GM12874 (cell line): ENCODE measurements around the gene USP32.

ENCODE experiments used
- TF ChIP-seq, protein P1 (sequence below): IDR thresholded peaks from 2 replicates; pipeline ENCODE4 v1.5.1; 2011; ENCODE audit warnings: low read depth, mild to moderate bottlenecking, control low read depth, low read length, moderate library complexity; ENCODE audit not compliant: insufficient read depth

USP32 gene

DNA sequence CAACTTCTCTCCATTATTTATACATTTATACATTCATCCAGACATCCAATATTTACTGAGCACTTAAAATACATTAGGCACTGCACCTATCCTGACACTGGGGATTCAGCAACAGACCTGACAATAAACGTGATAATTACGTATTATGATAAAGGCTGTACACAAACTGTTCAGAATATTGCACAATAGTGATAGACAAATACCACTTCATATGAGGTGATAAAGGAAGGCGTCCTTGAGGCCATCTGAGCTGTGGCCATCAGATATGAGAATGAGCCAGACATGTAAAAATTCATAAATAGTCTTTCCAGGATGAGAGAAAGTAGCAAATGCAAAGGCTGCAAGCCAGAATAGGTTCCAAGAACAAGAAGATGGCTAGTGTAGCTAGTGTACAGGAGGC, 8.6 kb downstream of the USP32 start:
- TF ChIP-seq, protein P1, sequence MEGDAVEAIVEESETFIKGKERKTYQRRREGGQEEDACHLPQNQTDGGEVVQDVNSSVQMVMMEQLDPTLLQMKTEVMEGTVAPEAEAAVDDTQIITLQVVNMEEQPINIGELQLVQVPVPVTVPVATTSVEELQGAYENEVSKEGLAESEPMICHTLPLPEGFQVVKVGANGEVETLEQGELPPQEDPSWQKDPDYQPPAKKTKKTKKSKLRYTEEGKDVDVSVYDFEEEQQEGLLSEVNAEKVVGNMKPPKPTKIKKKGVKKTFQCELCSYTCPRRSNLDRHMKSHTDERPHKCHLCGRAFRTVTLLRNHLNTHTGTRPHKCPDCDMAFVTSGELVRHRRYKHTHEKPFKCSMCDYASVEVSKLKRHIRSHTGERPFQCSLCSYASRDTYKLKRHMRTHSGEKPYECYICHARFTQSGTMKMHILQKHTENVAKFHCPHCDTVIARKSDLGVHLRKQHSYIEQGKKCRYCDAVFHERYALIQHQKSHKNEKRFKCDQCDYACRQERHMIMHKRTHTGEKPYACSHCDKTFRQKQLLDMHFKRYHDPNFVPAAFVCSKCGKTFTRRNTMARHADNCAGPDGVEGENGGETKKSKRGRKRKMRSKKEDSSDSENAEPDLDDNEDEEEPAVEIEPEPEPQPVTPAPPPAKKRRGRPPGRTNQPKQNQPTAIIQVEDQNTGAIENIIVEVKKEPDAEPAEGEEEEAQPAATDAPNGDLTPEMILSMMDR, result no peak

DNA sequence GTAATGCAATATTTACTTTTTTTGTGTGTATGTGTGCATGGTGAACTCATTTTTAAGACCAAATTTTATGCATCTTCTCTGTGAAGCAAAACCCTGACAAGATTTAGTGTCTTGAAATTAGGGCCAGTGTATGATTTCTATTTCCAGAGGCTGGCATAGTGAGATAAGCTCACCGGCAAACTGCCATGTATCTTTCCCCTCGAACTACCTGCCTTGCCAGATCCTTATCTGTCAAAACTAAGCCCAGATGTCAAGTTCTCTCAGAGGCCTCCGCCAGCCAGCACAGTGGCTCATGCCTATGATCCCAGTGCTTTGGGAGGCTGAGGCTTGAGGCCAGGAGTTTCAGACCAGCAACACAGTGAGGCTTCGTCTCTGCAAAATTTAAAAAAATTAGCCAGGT, 10.0 kb downstream of the USP32 start:
- TF ChIP-seq, protein P1, result no peak

DNA sequence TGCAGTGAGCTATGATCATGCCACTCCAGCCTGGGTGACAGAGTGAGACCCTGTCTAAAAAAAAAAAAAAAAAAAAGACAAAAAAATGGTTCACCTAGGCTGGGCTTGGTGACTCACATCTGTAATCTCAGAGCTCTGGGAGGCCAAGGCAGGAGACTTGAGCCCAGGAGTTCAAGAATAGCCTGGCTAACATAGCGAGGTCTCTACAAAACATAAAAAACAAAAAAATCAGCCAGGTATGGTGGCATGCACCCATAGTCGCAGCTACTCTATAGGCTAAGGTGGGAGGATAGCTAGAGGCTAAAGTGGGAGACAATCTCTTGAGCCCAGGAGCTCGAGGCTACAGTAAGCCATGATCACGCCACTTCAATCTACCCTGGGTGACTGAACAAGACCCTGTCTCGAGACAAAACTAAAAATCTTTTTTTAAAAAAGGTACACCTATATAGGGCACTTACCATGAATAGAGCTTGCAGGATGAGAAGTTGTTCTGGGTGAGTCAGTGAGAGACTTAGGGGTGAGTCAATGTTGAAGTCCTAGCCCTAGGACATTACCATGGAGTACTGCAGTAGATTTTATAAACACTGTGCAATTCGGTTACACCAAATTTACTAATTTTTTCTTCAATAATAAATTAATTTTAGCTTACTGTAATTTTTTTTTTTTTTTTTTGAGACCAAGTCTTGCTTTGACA, 19.0 kb downstream of the USP32 start:
- TF ChIP-seq, protein P1, result no peak

DNA sequence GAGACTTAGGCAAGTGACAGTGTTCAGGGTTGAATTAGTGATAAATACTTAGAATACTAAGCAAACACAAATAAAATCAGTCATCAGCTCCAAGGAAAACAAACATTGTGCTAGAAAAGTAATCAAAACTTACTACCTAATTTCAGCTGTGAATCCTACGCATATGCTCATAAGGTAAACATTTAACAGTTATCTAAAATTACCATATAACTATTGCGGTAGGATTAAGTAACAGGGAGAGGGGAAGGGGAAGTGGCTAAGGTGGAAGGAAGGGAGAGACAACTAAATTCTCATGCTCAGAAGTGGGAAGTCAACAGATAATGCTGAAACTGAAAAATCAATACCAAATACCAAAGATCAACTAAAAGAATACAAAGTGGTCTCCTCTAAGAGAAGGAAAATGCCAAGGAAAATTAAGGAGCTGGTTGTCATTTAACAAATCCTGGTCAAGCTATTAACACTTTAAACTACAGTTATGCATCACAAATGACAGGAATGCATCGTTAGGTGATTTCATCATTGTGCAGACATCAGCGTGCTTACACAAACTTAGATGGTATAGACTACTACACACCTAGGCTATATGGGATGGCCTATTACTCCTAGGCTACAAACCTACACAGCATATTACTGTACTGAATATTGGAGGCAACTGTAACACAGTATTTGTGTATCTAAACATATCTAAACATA, 20.0 kb downstream of the USP32 start:
- TF ChIP-seq, protein P1, result no peak

DNA sequence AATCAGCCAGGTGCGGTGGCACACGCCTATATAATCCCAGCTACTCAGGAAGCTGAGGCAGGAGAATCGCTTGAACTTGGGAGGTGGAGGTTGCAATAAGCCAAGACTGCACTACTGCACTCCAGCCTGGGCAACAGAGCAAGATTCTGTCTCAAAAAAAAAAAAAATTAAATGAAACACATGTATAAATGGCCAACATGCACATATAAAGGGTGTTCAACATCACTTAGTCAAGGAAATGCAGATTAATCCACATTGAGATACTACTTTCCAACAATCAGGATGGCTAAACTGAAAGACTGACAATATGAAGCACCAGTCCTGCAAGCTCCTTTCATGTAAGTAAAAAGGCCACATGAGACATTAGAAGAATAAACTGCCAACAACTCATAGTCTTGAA, 20.5 kb downstream of the USP32 start:
- TF ChIP-seq, protein P1, result no peak

DNA sequence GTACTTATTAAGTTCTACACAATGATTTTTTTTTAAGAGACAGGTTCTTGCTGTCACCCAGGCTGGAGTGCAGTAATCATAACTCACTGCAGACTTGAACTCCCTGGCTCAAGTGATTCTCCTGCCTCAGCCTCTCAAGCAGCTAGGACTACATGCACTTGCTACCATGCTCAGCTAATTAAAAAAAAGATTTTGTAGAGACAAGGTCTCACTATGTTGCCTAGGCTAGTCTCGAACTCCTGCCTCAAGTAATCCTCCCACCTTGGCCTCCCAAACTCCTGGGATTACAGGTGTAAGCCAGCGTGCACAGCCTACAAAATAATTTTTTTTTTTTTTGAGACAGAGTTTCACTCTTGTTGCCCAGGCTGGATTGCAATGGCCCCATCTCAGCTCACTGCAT, 22.2 kb downstream of the USP32 start:
- TF ChIP-seq, protein P1, result no peak

DNA sequence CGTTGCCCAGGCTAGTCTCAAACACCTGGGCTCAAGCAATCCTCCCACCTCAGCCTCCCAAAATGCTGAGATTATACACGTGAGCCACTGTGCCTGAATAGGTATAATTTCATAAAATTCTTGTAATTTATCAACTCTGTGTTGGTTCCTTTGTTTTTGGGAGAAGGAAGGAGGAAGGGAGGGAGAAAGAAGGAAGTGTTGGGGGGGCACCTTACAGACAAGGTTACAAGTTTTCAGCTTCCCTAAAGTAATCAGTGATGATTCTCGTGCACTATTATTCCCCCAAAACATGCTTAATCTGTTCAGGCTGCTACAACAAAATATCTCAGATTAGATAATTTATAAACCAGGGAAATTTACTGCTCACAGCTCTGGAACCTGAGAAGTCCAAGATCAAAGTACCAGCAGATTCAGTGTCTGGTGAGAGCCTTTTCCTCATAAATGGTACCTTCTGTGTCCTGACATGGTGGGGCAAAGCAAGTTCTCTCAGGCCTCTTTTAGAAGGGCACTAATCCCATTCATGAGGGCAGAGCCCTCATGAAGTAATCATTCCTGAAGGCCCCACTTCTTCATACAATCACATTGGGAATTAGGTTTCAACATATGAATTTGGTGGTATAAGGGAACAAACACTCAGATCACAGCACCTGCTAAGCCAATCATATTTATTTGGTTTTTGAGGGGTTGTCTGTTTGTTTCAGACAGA, 28.1 kb downstream of the USP32 start:
- TF ChIP-seq, protein P1, result no peak
